Inferior parietal cortex (tissue), 1 donor: ENCODE results near the gene PGBD5.

Source experiments
- DNase-seq: peaks from one replicate; pipeline ENCODE4 v3.0.0-alpha.2; 2016; ENCODE audit errors: extremely low spot score

The PGBD5 gene

DNA sequence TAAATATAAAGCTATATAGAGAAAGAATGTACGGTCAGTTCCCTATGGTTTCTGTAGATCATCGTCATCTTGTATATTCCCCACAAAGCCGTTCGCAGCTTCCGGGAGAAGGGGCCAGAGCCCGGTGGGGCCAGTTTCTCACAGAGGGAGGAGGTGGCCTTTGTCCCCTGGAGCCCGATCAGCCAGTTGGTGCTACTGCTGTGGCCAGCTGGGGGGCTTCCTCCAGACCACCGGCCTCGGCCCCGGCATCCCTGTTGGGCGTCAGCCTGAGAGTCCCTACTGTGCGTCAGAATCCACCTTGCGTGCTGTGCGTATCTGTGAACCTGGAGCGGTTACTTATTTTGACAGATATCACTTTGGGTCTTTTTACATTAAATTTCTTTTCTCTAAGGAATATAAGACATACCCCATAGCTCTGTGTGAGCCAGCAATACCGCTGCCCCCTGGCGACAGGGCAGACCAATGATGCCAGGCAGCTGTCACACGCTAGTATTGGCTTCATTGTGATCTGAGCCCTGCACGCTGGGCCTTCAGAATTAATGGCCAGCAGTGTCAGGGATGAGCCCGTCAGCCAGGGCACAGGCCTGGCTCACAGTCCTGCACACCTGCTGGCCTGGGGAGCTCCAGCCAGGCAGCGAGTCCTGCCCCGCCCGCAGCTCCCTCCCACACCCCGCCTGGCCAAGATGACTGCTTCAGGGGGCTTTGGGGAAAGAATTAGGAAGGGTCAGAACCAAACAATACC, 145.9 kb downstream of the PGBD5 start:
- DNase-seq = no peak

DNA sequence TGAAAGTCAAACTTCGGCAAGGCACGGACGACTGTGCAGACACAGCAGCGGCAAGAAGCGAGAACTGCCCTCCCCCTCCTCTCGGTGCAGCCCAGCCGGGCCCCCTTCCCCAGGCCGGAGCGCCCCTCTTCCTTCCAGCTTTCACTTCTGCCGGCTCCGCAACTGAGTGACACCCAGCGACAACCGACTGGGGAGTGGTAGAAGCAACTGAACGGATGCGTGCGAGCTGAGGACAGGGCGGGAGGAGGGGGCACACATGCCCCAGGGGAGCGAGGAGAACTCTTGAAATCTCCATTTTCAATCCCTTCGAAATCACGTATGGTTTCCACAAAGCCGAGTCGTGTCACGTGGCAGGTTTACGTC, 146.6 kb downstream of the PGBD5 start:
- DNase-seq = no peak

- DNase-seq = no peak
These were observed 147.1 kb downstream of the PGBD5 start for GRCh38 chr1:230278871-230279582.

- DNase-seq = no peak
These were observed 147.8 kb downstream of the PGBD5 start for GRCh38 chr1:230278376-230278775.

- DNase-seq = no peak
These were observed 148.7 kb downstream of the PGBD5 start for GRCh38 chr1:230277201-230278025.

- DNase-seq = no peak
These were observed 149.7 kb downstream of the PGBD5 start for GRCh38 chr1:230276401-230276800.

DNA sequence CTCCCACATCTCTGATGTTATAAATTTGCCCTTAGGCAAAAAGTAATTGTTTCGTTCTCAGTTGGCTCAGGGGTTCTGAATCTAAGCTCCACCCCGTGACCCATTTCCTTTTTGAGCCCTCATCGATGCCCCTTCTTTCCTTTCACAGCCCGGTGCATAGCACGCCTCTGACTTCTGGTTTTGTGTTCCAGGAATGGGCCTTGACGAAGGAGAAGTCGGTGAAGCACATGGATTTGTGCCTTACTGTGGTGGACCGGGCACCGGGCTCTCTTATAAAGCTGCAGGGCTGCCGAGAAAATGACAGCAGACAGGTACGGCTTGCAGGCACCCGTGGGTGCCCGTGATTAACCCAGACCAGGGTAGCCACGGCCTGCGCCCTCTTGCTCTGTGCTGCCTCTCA, 151.9 kb downstream of the PGBD5 start:
- DNase-seq = no peak

DNA sequence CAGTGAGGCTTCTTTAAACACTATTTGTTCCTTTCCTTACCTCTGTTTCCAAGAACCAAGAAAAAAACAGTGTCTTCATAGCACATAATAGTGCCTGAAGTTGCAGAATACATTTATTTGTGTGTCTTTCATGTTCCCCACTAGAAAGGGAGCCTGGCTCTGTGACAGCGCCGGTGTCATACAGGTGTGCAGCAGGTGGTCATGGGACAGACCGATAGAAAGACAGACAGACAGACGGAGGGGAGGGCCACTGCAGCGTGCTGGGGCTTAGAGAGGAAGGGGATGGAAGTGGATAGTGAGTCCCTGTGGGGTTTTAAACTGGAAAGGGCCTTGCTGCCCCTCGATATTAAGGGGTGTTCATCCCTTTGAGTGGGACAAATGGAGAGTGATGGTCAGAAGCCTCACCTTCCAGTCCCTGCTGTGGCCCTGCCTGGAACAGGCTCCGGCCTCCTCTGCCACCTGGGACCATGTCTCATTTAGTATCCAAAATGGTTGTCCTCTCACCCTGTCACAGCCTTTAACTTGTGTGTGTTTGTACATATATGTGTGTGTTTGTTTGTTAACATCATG, 152.9 kb downstream of the PGBD5 start:
- no peak for DNase-seq

- DNase-seq = no peak
These were observed 153.6 kb downstream of the PGBD5 start for GRCh38 chr1:230272557-230272956.

DNA sequence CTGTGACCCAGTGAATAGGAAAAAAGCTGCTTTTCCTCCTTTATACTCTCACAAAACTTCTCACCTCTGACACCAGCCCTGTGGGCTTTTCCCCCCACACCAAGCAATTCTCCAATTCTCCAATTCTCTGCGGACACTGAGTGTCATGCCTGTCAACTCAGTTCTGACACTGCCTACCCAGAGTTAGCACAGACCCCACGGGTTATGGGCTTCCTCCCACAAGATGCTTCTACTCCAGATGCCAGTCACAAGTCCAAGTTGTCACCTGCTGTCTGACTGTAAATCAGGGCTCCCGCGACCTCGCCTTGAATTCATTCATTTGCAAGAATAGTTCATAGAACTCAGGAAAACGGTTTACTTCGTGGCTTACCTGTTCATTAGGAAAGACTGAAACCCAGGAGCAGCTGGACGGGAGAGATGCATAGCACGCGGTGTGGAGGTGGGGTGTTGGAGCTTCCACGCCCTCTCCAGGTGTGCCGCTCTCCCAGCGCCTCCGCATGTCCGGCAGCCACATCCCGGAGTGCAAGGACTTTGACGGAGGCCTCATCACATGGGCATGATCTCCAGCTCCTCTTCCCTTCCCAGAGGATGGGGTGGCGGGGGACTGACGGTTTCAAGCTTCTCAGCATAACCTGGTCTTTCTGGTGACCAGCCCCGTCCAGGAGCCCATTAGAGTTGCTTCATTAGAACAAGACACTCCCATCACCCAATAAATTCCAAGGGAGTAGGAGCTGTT, 154.7 kb downstream of the PGBD5 start:
- no peak for DNase-seq

DNA sequence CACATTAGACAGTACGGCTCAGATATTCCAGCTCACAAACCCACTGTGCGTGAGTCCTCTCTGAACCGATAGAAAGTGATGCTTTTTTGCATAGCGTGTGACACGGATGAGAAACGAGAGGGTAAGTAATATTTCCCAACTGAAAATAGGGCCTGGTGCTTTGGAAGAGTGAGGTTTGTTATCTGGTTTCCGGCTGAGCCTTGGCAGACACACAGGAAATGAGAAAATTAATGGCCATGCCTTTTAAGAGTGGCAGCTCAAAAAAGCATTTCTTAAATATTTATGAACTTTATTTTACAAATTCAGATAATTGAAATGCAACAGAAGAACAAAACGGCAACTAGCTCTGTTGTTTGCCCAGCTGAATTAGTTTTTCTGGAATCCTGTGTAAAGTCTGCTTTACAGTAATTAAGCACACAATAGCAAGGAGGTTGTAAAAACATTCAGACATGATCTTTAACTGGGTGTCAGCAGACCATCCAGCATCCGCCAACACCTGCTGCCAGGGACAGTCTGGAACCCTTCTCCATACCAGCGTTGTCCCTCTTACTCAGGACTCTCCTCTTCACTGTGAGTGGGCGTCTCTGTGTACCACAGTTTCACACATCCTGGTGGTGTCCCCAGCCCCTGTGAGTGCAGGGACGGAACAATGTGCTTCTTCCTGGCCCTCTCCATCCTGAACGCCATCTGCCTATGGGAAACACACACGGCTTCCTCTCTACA, 155.4 kb downstream of the PGBD5 start:
- DNase-seq = no peak

- no peak for DNase-seq
These were observed 156.0 kb downstream of the PGBD5 start for GRCh38 chr1:230270185-230270558.

GRCh38 chr1:230268371-230269170, 157.6 kb downstream of the PGBD5 start:
- peak; percentile 59 for DNase-seq

DNA sequence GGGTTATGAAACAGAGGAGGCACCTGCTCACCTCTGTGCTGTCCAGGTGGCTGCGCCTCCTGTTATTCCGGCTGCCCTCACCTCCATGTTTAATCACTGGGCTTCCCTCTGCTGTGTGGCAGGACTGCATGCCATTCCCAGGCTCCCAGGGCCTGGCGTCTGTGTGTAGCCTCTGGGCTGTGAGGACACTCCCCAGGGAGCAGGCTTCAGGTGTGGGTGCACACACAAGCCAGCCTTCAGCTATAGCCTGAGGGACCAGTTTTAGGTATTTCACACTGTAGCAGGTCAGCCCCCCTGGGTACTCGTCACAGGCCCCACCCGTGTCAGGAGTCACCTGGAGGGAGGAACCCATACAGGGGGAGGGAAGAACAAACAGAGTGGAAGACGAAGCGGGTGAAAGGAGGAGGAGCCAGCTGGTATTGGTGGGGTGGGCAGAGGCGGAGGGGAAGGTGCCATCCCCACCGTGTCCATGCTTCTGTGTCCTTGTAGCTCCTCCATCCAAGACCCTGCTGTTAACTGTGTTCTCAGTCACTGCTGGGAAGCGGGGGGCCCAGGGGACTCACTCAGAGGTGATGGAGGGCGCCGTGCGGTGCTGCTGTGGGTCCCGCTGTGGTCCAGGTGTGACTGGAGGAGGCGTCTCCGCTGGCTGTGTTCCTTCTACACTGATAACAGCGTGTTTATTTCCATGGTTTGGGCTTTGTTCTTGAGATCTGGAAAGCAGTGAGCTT, 158.6 kb downstream of the PGBD5 start:
- no peak for DNase-seq

DNA sequence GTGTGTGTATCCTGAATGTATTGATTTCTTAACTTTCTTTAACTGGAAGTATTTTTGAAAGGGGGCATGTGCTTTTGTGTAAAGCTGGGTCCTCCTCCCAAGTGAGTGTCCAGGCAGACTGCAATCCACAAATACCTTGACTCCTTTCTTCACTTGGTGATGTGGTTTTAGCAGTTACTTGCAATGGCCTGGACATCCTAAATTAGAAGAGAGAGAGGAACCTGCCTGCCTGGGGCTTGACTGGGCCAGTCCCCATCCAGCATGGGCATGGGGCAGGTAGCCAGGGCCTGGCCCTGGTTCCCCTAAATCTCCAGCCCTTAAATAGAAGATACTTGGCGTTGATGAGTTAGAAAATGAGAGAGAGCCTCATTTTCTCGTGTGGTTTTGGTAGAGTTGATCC, 159.7 kb downstream of the PGBD5 start:
- no peak for DNase-seq

- DNase-seq = no peak
These were observed 160.7 kb downstream of the PGBD5 start for GRCh38 chr1:230265200-230266115.
